ENCODE measurements around the gene DUSP9. TPM values are rescaled to one million over a fixed set of nuclear protein-coding genes. Genes with fewer than 3 reads are reported as not detected.

The DUSP9 gene
- polyA plus RNA-seq, 1 donor from 2014 or later = 0.94 TPM

GRCh38 chrX:153636716-153637115, 10.3 kb upstream of the DUSP9 start:
- no peak overlapping the region for H3K27ac ChIP-seq (ENCODE audit: low read length)
- no peaks in the 10 kb centered on the region for H3F3A ChIP-seq (ENCODE audit: insufficient read depth, low read length, poor library complexity, severe bottlenecking)
- H4K20me1 ChIP-seq (ENCODE audit: insufficient read depth) = no peaks in the 10 kb centered on the region
- no peaks in the 10 kb centered on the region for H3K36me3 ChIP-seq (ENCODE audit: insufficient read depth, low read length)
- H3K79me2 ChIP-seq (replicated peaks; ENCODE audit: insufficient read depth, low read length) = no peaks in the 10 kb centered on the region
- H2AFZ ChIP-seq (ENCODE audit: low read depth, low read length) = no peak overlapping the region
- H3K4me2 ChIP-seq (ENCODE audit: low read length) = no peak overlapping the region
- H3K4me3 ChIP-seq (ENCODE audit: low read length) = no peak overlapping the region
- TF ChIP-seq MXI1 (conservative IDR thresholded peaks at IDR 0.05; ENCODE audit: poor library complexity, severe bottlenecking) (no peak), EZH2 (IDR thresholded peaks at IDR 0.05; ENCODE audit: borderline replicate concordance, insufficient read depth, low read length, poor library complexity, severe bottlenecking) (no peak), EP300 (conservative IDR thresholded peaks at IDR 0.05; ENCODE audit: poor library complexity, severe bottlenecking) (no peak), CTCF (IDR thresholded peaks at IDR 0.05; ENCODE audit: poor library complexity, severe bottlenecking) (no peak), SMC3 (conservative IDR thresholded peaks at IDR 0.05; ENCODE audit: poor library complexity) (no peak), REST (IDR thresholded peaks at IDR 0.05; ENCODE audit: borderline replicate concordance) (no peak), POLR2AphosphoS5 (IDR thresholded peaks at IDR 0.05) (no peak), TAF1 (IDR thresholded peaks at IDR 0.05; ENCODE audit: low read depth) (no peak), RAD21 (conservative IDR thresholded peaks at IDR 0.05) (no peak)
- H3K9me3 ChIP-seq (ENCODE audit: low read length) = no peaks in the 10 kb centered on the region
- H3K9me2 ChIP-seq (ENCODE audit: insufficient read depth, low read length) = no peaks in the 10 kb centered on the region
- H3K9ac ChIP-seq (ENCODE audit: low read length) = no peak overlapping the region
- no peaks in the 10 kb centered on the region for H3K27me3 ChIP-seq (ENCODE audit: insufficient read depth, low read depth, low read length)

GRCh38 chrX:153637121-153638040, 9.6 kb upstream of the DUSP9 start:
- Histone ChIP-seq H3F3A (ENCODE audit: insufficient read depth, low read length, poor library complexity, severe bottlenecking) (no peaks in the 10 kb centered on the region), H3K4me2 (ENCODE audit: low read length) (no peak overlapping the region), H2AFZ (ENCODE audit: low read depth, low read length) (no peak overlapping the region), H3K9ac (ENCODE audit: low read length) (no peak overlapping the region), H3K4me3 (ENCODE audit: low read length) (no peak overlapping the region), H4K20me1 (ENCODE audit: insufficient read depth) (no peaks in the 10 kb centered on the region), H3K27me3 (ENCODE audit: insufficient read depth, low read depth, low read length) (peaks cover 1% of the 10 kb centered on the region), H3K79me2 (replicated peaks; ENCODE audit: insufficient read depth, low read length) (no peaks in the 10 kb centered on the region), H3K27ac (ENCODE audit: low read length) (no peak overlapping the region), H3K36me3 (ENCODE audit: insufficient read depth, low read length) (no peaks in the 10 kb centered on the region), H3K9me2 (ENCODE audit: insufficient read depth, low read length) (no peaks in the 10 kb centered on the region), H3K9me3 (ENCODE audit: low read length) (no peaks in the 10 kb centered on the region)
- TF ChIP-seq EZH2 (IDR thresholded peaks at IDR 0.05; ENCODE audit: borderline replicate concordance, insufficient read depth, low read length, poor library complexity, severe bottlenecking) = no peak
- TF ChIP-seq TAF1 (IDR thresholded peaks at IDR 0.05; ENCODE audit: low read depth) = no peak
- TF ChIP-seq MXI1 (conservative IDR thresholded peaks at IDR 0.05; ENCODE audit: poor library complexity, severe bottlenecking) = no peak
- no peak for TF ChIP-seq CTCF (IDR thresholded peaks at IDR 0.05; ENCODE audit: poor library complexity, severe bottlenecking)
- TF ChIP-seq EP300 (conservative IDR thresholded peaks at IDR 0.05; ENCODE audit: poor library complexity, severe bottlenecking) = no peak
- no peak for TF ChIP-seq REST (IDR thresholded peaks at IDR 0.05; ENCODE audit: borderline replicate concordance)

All from neural cell (in vitro differentiated cells).